Stimulated activated effector memory CD8-positive, alpha-beta T cell treated with anti-CD3 and anti-CD28 coated beads, Interleukin-12 subunit alpha, Interleukin-12 subunit beta, amount 100 ng/mL, for 72 hours (primary cell): ENCODE data around the gene GABBR2.

ENCODE experiments used
- ATAC-seq: fragments of 150-1000 bp; cut with Tn5 transposase; 2 replicates; pipeline ENCODE4 v1.10.0; 2021
- DNase-seq, 2 donors: peaks; one replicate each; pipeline ENCODE4 v3.0.0; 2021 to 2022; ENCODE audit warnings: low spot score in 2 of 2
- H3K27ac Mint-ChIP-seq: one replicate; pipeline ENCODE4 v1.8.0; 2022; ENCODE audit warnings: mild to moderate bottlenecking, mixed read lengths
- H3K36me3 Mint-ChIP-seq: one replicate; pipeline ENCODE4 v1.8.0; 2022; ENCODE audit warnings: mild to moderate bottlenecking, mixed read lengths
- H3K4me1 Mint-ChIP-seq: one replicate; pipeline ENCODE4 v1.8.0; 2022; ENCODE audit warnings: mixed read lengths
- H3K4me3 Mint-ChIP-seq: one replicate; pipeline ENCODE4 v1.8.0; 2022; ENCODE audit warnings: mild to moderate bottlenecking, mixed read lengths
- H3K9me3 Mint-ChIP-seq: one replicate; pipeline ENCODE4 v1.8.0; 2022; ENCODE audit warnings: mixed read lengths

The GABBR2 gene

DNA sequence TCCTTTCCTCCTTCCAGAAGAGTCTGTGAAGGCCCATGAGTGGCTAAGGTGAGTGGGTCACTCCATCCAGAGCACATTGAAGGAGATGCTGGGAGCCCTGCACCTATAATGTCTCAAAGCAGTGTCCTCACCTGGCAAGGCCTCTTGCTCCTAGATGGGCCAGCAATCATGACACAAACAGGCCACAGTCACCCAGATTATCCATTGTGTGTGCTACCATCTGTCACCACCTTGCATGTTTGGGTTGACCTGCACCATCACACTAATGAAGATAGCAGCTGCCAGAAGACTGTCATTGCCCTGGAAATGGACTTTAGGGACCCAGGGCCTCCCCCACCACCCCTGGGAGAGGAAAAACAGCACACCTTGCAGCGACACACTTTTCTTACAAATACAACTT lies 69.6 kb downstream of the GABBR2 start:
- no peak for DNase-seq
- no peak overlapping the region for H3K27ac Mint-ChIP-seq
- H3K9me3 Mint-ChIP-seq, result no peaks in the 10 kb centered on the region

DNA sequence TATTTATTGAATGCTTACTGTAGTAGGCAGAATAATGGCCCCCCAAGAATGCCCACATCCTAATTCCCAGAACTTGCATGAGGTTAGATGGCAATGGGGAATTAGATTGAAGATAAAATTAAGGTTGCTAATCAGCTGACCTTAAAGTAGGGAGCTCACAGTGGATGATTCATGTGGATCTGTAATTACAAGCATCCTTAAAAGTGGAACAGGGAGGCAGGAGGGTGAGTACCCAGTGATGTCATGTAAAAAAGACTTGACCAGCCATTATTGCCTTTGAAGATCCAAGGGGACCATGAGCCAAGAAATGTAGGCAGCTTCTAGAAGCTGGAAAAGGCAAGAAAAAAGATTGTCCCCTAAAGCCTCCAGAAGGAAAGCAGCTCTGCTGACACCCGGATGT lies 71.4 kb downstream of the GABBR2 start:
- Mint-ChIP-seq H3K36me3 (no peaks in the 10 kb centered on the region), H3K9me3 (no peaks in the 10 kb centered on the region), H3K27ac (no peak overlapping the region), H3K4me3 (no peak overlapping the region), H3K4me1 (no peaks in the 10 kb centered on the region)
- DNase-seq (no peak), ATAC-seq (no peak)

More for the DNA sequence above, 69.6 kb downstream of the GABBR2 start:
- no peak overlapping the region for H3K4me3 Mint-ChIP-seq
- no peaks in the 10 kb centered on the region for H3K36me3 Mint-ChIP-seq
- H3K4me1 Mint-ChIP-seq, result no peaks in the 10 kb centered on the region
- ATAC-seq, result no peak

DNA sequence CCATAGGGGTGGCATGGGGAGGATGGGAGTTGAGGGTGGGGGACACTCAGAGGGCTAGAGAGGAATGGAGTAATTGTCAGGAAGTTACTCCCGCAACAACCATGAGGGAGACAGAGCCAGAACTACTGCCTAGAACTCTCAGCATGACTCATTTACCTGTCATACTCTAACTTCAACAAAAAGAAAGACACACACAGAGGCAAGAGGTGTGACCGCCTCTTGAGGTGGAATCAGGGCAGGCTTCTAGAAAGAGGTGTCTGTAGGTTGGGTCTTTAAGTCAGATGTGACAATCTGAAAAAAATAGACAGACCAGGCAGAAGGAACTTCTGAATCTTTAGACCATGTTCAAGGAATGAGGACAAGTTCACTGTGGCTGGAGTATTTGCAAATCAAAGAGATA lies 73.4 kb downstream of the GABBR2 start:
- ATAC-seq, result no peak
- no peak for DNase-seq
- Mint-ChIP-seq H3K9me3 (no peaks in the 10 kb centered on the region), H3K36me3 (no peaks in the 10 kb centered on the region), H3K4me1 (no peaks in the 10 kb centered on the region), H3K4me3 (no peak overlapping the region), H3K27ac (no peak overlapping the region)

- H3K4me3 Mint-ChIP-seq, result no peak overlapping the region
- H3K4me1 Mint-ChIP-seq, result no peaks in the 10 kb centered on the region
- no peak overlapping the region for H3K27ac Mint-ChIP-seq
These were observed 73.9 kb downstream of the GABBR2 start for GRCh38 chr9:98634685-98635336.

DNA sequence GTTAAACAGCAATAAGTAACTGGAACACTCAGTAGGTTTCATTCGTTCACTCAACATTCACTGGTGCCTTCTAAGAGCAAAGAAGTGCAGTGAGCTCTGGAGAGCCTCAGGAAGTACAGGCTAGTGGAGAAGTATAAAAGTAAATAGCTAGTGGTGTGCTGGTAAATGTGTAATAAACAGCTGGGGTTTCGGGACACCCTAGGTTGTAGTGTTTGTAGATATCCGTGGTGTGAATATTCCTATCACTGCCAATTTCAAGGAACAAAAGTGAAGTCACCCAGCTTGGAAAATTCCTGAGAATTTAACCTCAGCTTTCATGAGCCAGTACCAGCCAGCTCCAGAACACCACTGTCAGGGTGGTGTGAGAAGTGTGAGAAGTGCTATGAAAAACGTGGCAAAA lies 75.9 kb downstream of the GABBR2 start:
- H3K4me1 Mint-ChIP-seq, result no peaks in the 10 kb centered on the region
- H3K27ac Mint-ChIP-seq, result no peak overlapping the region
- ATAC-seq, result no peak
- H3K4me3 Mint-ChIP-seq, result no peak overlapping the region
- H3K9me3 Mint-ChIP-seq, result no peaks in the 10 kb centered on the region
- H3K36me3 Mint-ChIP-seq, result no peaks in the 10 kb centered on the region
- no peak for DNase-seq

More at GRCh38 chr9:98634685-98635336, 73.9 kb downstream of the GABBR2 start:
- no peak for ATAC-seq
- H3K9me3 Mint-ChIP-seq, result no peaks in the 10 kb centered on the region
- no peak for DNase-seq
- H3K36me3 Mint-ChIP-seq, result no peaks in the 10 kb centered on the region

DNA sequence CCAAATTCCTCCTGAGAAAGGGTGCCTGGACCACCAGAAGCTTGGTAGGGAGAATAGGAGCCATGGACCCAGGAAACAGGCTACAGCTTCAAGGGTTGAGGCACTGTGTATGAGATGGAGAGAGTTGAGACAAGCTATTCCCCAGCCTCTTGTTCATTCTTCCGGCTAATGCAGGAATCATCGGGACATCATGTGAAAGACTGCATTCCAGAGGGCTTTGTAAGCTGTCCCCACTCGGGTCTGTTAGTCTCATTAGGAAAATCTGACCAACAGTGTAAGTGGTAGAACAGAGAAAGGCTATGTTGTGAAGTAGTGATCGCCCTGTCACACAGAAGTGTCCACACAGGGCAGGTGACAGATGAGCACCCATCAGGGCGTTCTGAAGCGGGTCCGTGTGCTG lies 81.4 kb downstream of the GABBR2 start:
- no peak for ATAC-seq

DNA sequence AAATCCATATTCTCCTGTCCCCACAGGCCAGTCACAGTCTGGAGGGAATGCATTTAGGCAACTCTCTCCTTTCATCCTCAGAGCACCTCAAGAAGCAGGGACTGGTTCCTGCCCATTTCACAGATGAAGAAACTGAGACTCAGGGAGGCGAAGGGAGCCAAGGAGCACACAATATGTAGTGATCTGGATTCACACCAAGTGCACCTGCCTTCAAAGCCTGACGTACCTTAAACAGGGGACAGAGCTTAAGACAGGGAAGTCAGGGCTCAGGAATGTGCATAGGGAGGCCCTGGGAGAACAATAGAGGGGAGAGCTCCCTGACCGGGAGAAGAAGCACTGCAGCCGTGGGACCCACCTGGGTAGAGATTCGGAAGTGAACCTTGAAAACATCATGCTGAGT lies 83.0 kb downstream of the GABBR2 start:
- no peaks in the 10 kb centered on the region for H3K36me3 Mint-ChIP-seq
- no peak overlapping the region for H3K4me3 Mint-ChIP-seq
- H3K27ac Mint-ChIP-seq, result no peak overlapping the region
- DNase-seq (no peak), ATAC-seq (no peak)
- H3K9me3 Mint-ChIP-seq, result no peaks in the 10 kb centered on the region
- H3K4me1 Mint-ChIP-seq, result no peaks in the 10 kb centered on the region

More for the DNA sequence above, 81.4 kb downstream of the GABBR2 start:
- no peaks in the 10 kb centered on the region for H3K36me3 Mint-ChIP-seq
- no peaks in the 10 kb centered on the region for H3K4me1 Mint-ChIP-seq
- H3K27ac Mint-ChIP-seq, result no peak overlapping the region
- DNase-seq, result no peak
- no peak overlapping the region for H3K4me3 Mint-ChIP-seq
- H3K9me3 Mint-ChIP-seq, result no peaks in the 10 kb centered on the region

- Mint-ChIP-seq H3K4me3 (no peak overlapping the region), H3K27ac (no peak overlapping the region), H3K4me1 (no peaks in the 10 kb centered on the region), H3K36me3 (no peaks in the 10 kb centered on the region), H3K9me3 (no peaks in the 10 kb centered on the region)
- no peak for DNase-seq
- ATAC-seq, result no peak
These were observed 88.9 kb downstream of the GABBR2 start for GRCh38 chr9:98619788-98620187.

DNA sequence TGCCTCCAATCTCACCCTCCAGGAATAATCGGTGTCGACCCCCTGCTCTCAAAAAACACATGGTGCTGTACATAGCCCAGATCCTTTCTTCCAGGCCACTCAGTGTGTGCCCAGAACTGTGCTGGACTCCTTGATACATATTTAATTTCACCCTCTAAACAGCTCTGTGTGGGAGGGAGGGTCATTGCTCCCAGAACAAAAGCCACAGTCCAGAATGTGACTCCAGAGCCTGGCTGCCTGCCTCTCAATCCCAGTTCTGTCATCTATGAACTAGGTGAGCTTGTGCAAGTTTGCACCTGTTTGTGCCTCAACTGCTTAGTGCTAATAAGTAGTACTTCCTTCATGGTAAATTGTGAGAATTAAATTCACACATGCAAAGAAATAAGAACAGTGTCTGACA lies 93.1 kb downstream of the GABBR2 start:
- DNase-seq, result no peak
- ATAC-seq, result no peak
- H3K4me3 Mint-ChIP-seq, result no peak overlapping the region
- H3K36me3 Mint-ChIP-seq, result no peaks in the 10 kb centered on the region
- no peaks in the 10 kb centered on the region for H3K9me3 Mint-ChIP-seq
- H3K4me1 Mint-ChIP-seq, result no peaks in the 10 kb centered on the region
- H3K27ac Mint-ChIP-seq, result no peak overlapping the region

DNA sequence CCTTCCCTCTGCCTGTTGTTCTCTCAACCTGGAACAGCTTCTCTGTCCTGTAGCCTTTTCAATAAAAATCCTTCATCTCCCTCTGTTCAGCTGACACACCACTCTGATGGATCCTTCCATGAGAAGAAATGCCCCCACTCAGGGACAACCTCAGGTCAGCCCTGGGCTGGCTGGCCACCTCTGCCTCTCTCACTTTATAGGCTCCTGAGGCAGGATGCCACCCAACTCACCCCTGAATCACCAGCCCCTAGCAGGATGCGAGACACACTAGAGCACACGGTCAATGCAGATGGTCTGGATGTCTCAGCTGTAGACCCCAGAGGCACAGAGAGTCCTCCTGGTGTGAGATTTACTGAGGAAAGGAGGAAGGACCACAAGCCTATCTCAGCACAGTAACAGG lies 93.8 kb downstream of the GABBR2 start:
- Mint-ChIP-seq H3K27ac (no peak overlapping the region), H3K9me3 (no peaks in the 10 kb centered on the region), H3K4me1 (no peaks in the 10 kb centered on the region), H3K36me3 (no peaks in the 10 kb centered on the region), H3K4me3 (no peak overlapping the region)
- ATAC-seq (peak; percentile 14), DNase-seq (no peak)

DNA sequence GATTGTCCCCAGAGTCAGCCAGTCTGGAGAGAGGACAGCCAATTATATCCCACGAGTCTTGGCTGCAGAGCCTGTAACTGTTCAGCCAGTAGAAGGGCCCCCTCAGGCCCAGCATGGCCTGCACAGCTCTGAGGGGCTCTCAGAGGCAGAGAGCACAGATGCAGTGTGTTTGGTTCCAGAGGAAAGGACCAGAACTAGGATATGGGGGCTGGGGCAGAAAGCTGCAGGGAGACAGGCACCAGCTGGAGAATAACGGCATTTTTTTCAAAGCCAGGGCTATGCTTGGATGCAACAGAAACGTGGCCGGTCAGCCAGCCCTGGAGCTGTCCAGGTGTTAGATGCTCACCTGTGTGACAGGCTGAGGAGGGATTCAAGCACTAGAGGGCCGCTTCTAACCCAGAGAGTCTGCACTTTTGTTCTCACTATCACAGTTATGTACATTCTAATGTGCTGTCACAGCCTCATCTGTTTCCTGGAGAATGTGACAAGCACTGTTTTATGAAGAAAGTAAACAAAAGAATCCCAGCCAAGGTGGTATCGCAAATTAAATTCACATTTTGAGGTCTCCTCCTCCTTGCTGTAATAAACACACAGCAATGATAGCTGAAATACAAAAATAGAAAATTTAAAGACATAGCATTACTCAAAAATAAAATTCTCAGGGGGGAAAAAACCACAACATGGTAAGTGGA lies 96.5 kb downstream of the GABBR2 start:
- DNase-seq, result no peak
- H3K36me3 Mint-ChIP-seq, result no peaks in the 10 kb centered on the region
- H3K9me3 Mint-ChIP-seq, result no peaks in the 10 kb centered on the region
- peak; percentile 11 for ATAC-seq
- no peaks in the 10 kb centered on the region for H3K4me1 Mint-ChIP-seq
- no peak overlapping the region for H3K27ac Mint-ChIP-seq
- H3K4me3 Mint-ChIP-seq, result no peak overlapping the region

- no peaks in the 10 kb centered on the region for H3K9me3 Mint-ChIP-seq
These were observed 97.4 kb downstream of the GABBR2 start for GRCh38 chr9:98611319-98611718.

GRCh38 chr9:98610711-98611110 lies 98.0 kb downstream of the GABBR2 start:
- Mint-ChIP-seq H3K4me1 (no peaks in the 10 kb centered on the region), H3K4me3 (no peak overlapping the region), H3K27ac (no peak overlapping the region), H3K9me3 (no peaks in the 10 kb centered on the region), H3K36me3 (no peaks in the 10 kb centered on the region)
- ATAC-seq (no peak), DNase-seq (no peak)

More at GRCh38 chr9:98611319-98611718, 97.4 kb downstream of the GABBR2 start:
- no peak for DNase-seq
- H3K4me3 Mint-ChIP-seq, result no peak overlapping the region
- H3K27ac Mint-ChIP-seq, result no peak overlapping the region
- no peaks in the 10 kb centered on the region for H3K36me3 Mint-ChIP-seq
- ATAC-seq, result no peak
- H3K4me1 Mint-ChIP-seq, result no peaks in the 10 kb centered on the region

- H3K4me3 Mint-ChIP-seq, result no peak overlapping the region
- ATAC-seq, result no peak
- no peaks in the 10 kb centered on the region for H3K36me3 Mint-ChIP-seq
- H3K9me3 Mint-ChIP-seq, result no peaks in the 10 kb centered on the region
- H3K4me1 Mint-ChIP-seq, result no peaks in the 10 kb centered on the region
- H3K27ac Mint-ChIP-seq, result no peak overlapping the region
- no peak for DNase-seq
These were observed 98.5 kb downstream of the GABBR2 start for GRCh38 chr9:98610211-98610610.

DNA sequence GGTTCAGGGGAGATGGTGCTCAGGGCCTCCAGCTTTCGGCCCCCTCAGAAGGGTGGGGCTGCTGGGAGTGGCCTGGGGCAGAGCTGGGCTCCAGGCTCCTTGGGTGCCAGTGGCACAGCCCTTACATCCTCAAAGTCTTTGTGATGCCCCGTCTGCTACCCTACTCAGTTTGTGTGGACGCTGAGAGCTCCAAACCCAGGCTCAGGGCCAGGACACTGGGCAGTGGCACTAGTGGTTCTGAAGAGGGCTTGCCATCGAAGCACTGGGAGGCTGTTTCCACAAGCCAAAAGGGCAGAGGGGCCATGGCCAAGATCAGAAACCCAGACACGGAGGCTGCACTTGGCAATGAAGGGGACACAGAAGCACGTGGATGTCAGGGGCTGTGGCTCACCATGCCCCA lies 99.1 kb downstream of the GABBR2 start:
- no peak for DNase-seq
- H3K4me1 Mint-ChIP-seq, result no peaks in the 10 kb centered on the region
- H3K27ac Mint-ChIP-seq, result no peak overlapping the region
- H3K36me3 Mint-ChIP-seq, result no peaks in the 10 kb centered on the region
- ATAC-seq, result no peak
- no peaks in the 10 kb centered on the region for H3K9me3 Mint-ChIP-seq
- H3K4me3 Mint-ChIP-seq, result no peak overlapping the region

GRCh38 chr9:98607787-98608186 lies 100.9 kb downstream of the GABBR2 start:
- H3K36me3 Mint-ChIP-seq, result no peaks in the 10 kb centered on the region
- no peak for ATAC-seq
- H3K27ac Mint-ChIP-seq, result no peak overlapping the region
- no peaks in the 10 kb centered on the region for H3K4me1 Mint-ChIP-seq
- DNase-seq, result no peak
- no peaks in the 10 kb centered on the region for H3K9me3 Mint-ChIP-seq
- no peak overlapping the region for H3K4me3 Mint-ChIP-seq
